GM12878 (cell line): ENCODE data around the gene FAM219A. TPM values are rescaled to one million over a fixed set of nuclear protein-coding genes. Genes with fewer than 3 reads are reported as not detected.
A peak's percentile ranks its signal among the peaks of the same experiment; 100 is the strongest.

Experiments used
- ATAC-seq: fragments of 200-7000 bp; cut with Tn5 transposase; 3 replicates; pipeline ENCODE4 v1.9.1; 2020; ENCODE audit warnings: mild to moderate bottlenecking, moderate library complexity
- BruUV-seq: library from RNA; stranded (reverse); fragments of 400-500 nt; replicated peaks from 2 replicates; lab custom pipeline; 2021; lab: Mats Ljungman, UMichigan
- CTCF ChIA-PET: fragments of 300-600 bp; sonication (Branson Sonifier 250); formaldehyde crosslinking; extraction: SDS; loops from one replicate; lab custom pipeline; 2021; ENCODE audit warnings: inconsistent platforms; lab: Yijun Ruan, JAX
- POLR2A ChIA-PET: fragments of 350-600 bp; formaldehyde crosslinking; extraction: SDS; loops from one replicate; lab custom pipeline; 2021; ENCODE audit warnings: inconsistent platforms; lab: Charles Lee
- RAD21 ChIA-PET: fragments of 300-600 bp; sonication (Branson Sonifier 250); formaldehyde crosslinking; loops from one replicate; lab custom pipeline; 2023; ENCODE audit warnings: antibody characterized with exemption; ENCODE audit not compliant: unreplicated experiment; lab: Charles Lee
- SMC1A ChIA-PET: fragments of 300-600 bp; sonication (Branson Sonifier 250); formaldehyde crosslinking; loops from one replicate; lab custom pipeline; 2023; ENCODE audit not compliant: unreplicated experiment, uncharacterized antibody; lab: Charles Lee
- DNase-seq: peaks from one replicate; pipeline ENCODE4 v3.0.0-alpha.2; 2011; ENCODE audit warnings: low read depth, low spot score
- FAIRE-seq: peaks from 3 replicates; lab custom pipeline; 2011; peaks lifted over from hg19 to GRCh38; lab: Jason Lieb, UNC
- H2AFZ ChIP-seq: 2 replicates; pipeline ENCODE4 v1.6.0; 2011; ENCODE audit warnings: low read depth, low read length, control low read depth; ENCODE audit not compliant: control insufficient read depth
- H3K27ac ChIP-seq: 2 replicates; pipeline ENCODE4 v1.5.1; 2011; ENCODE audit warnings: control low read depth; ENCODE audit not compliant: control insufficient read depth, insufficient read depth
- H3K27me3 ChIP-seq, 2 experiments: replicated peaks in 1 of 2; 2 replicates each; pipeline versions ENCODE4 v1.6.0 to v1.6.1; 2011; ENCODE audit warnings: low read length in 1 of 2; ENCODE audit not compliant: control insufficient read depth in 2 of 2, insufficient read depth in 2 of 2
- H3K36me3 ChIP-seq, 2 experiments: 2 replicates each; pipeline ENCODE4 v1.5.1; 2011; ENCODE audit warnings: low read length in 1 of 2; ENCODE audit not compliant: control insufficient read depth in 2 of 2, insufficient read depth in 2 of 2
- H3K4me1 ChIP-seq: 2 replicates; pipeline ENCODE4 v1.6.1; 2011; ENCODE audit warnings: mild to moderate bottlenecking, low read length, moderate library complexity, mixed read lengths; ENCODE audit not compliant: control insufficient read depth, insufficient read depth
- H3K4me2 ChIP-seq: 2 replicates; pipeline ENCODE4 v1.6.0; 2011; ENCODE audit warnings: control low read depth; ENCODE audit not compliant: control insufficient read depth, insufficient read depth
- H3K4me3 ChIP-seq: fragments of 200-600 bp; sonication (generic); 2 replicates; pipeline ENCODE4 v1.5.1; 2016
- H3K79me2 ChIP-seq: 2 replicates; pipeline ENCODE4 v1.6.0; 2011; ENCODE audit warnings: low read length; ENCODE audit not compliant: control insufficient read depth, insufficient read depth
- H3K9ac ChIP-seq: 2 replicates; pipeline ENCODE4 v1.8.0; 2011; ENCODE audit warnings: low read length, control low read depth, mixed read lengths; ENCODE audit not compliant: control insufficient read depth, insufficient read depth
- H3K9me3 ChIP-seq: replicated peaks from 3 replicates; pipeline ENCODE4 v1.5.1; 2011; ENCODE audit warnings: mild to moderate bottlenecking, low read length; ENCODE audit not compliant: control insufficient read depth, insufficient read depth
- H4K20me1 ChIP-seq: 2 replicates; pipeline ENCODE4 v1.6.0; 2011; ENCODE audit not compliant: control insufficient read depth, insufficient read depth
- BACH1 ChIP-seq: fragments of 450-650 bp; IDR thresholded peaks from 2 replicates; pipeline ENCODE4 v1.6.1; 2017; ENCODE audit warnings: mild to moderate bottlenecking, borderline replicate concordance
- BCL11A ChIP-seq: IDR thresholded peaks from 2 replicates; pipeline ENCODE4 v1.6.1; 2011; ENCODE audit warnings: low read depth, low read length
- BMI1 ChIP-seq: fragments of 450-650 bp; IDR thresholded peaks from 2 replicates; pipeline ENCODE4 v1.6.1; 2016; ENCODE audit warnings: mild to moderate bottlenecking, moderate library complexity, borderline replicate concordance
- CBX5 ChIP-seq: sonication (generic); IDR thresholded peaks from 2 replicates; pipeline ENCODE4 v1.6.1; 2016; ENCODE audit warnings: low read depth, moderate library complexity, mild to moderate bottlenecking, inconsistent platforms
- CREB1 ChIP-seq: IDR thresholded peaks from 2 replicates; pipeline ENCODE4 v1.6.1; 2012; ENCODE audit warnings: low read depth, mild to moderate bottlenecking, inconsistent platforms
- EGR1 ChIP-seq, 2 experiments: IDR thresholded peaks; 1 replicate in 1 of 2; 2 replicates in 1 of 2; pipeline ENCODE4 v1.6.1; 2011 to 2012; ENCODE audit warnings: low read depth in 2 of 2, low read length in 2 of 2, borderline replicate concordance in 1 of 2, mild to moderate bottlenecking in 1 of 2, moderate library complexity in 1 of 2
- FOXK2 ChIP-seq: fragments of 450-650 bp; IDR thresholded peaks from 2 replicates; pipeline ENCODE4 v1.6.1; 2017; ENCODE audit warnings: mild to moderate bottlenecking, moderate library complexity
- GABPA ChIP-seq: IDR thresholded peaks from 2 replicates; pipeline ENCODE4 v1.6.1; 2014; ENCODE audit warnings: antibody characterized with exemption, low read depth, mild to moderate bottlenecking, inconsistent platforms
- MEF2B ChIP-seq: fragments of 450-650 bp; IDR thresholded peaks from 2 replicates; pipeline ENCODE4 v1.6.1; 2018; ENCODE audit warnings: mild to moderate bottlenecking, moderate library complexity; ENCODE audit not compliant: partially characterized antibody, poor library complexity, severe bottlenecking
- NFYB ChIP-seq: IDR thresholded peaks from 2 replicates; pipeline ENCODE4 v1.6.1; 2011; ENCODE audit warnings: low read depth, mild to moderate bottlenecking, low read length, improper control_type of control experiment, moderate library complexity; ENCODE audit not compliant: insufficient read depth
- PAX8 ChIP-seq: fragments of 450-650 bp; IDR thresholded peaks from 2 replicates; pipeline ENCODE4 v1.6.1; 2017; ENCODE audit warnings: mild to moderate bottlenecking, moderate library complexity
- RB1 ChIP-seq: fragments of 450-650 bp; formaldehyde crosslinking; IDR thresholded peaks from 2 replicates; pipeline ENCODE4 v1.6.1; 2017; ENCODE audit warnings: mild to moderate bottlenecking, borderline replicate concordance
- SMC3 ChIP-seq: IDR thresholded peaks from 2 replicates; pipeline ENCODE4 v1.6.1; 2011; ENCODE audit warnings: low read length, improper control_type of control experiment, borderline replicate concordance
- SPI1 ChIP-seq: IDR thresholded peaks from 2 replicates; pipeline ENCODE4 v1.6.1; 2011; ENCODE audit warnings: low read depth, mild to moderate bottlenecking, low read length, moderate library complexity, borderline replicate concordance; ENCODE audit not compliant: insufficient read depth
- SREBF1 ChIP-seq: IDR thresholded peaks from 2 replicates; pipeline ENCODE4 v1.6.1; 2012; ENCODE audit warnings: mild to moderate bottlenecking, low read length
- TARDBP ChIP-seq: IDR thresholded peaks from 2 replicates; pipeline ENCODE4 v1.6.1; 2016; ENCODE audit warnings: borderline replicate concordance
- TCF12 ChIP-seq: IDR thresholded peaks from 2 replicates; pipeline ENCODE4 v1.6.1; 2011; ENCODE audit warnings: low read depth, mild to moderate bottlenecking, low read length
- ZSCAN29 ChIP-seq: fragments of 450-650 bp; IDR thresholded peaks from 2 replicates; pipeline ENCODE4 v1.6.1; 2017; ENCODE audit warnings: mild to moderate bottlenecking, moderate library complexity
- WGBS: methylation state at CpG from one replicate; pipeline ENCODE4 v1.1.6; 2016; ENCODE audit warnings: low lambda C conversion rate; ENCODE audit not compliant: insufficient replicate concordance, insufficient coverage; ENCODE audit errors: missing lambda C conversion rate; 5-methylcytosine and 5-hydroxymethylcytosine counted together
- in situ Hi-C: fragments of 300-500 bp; cut with MboI; formaldehyde crosslinking; loops from 9 replicates; pipeline ENCODE4 v1.14.3; 2018; ENCODE audit warnings: mixed read lengths
- intact Hi-C: fragments of 100-400 bp; cut with micrococcal nuclease; formaldehyde crosslinking; loops from one replicate; pipeline ENCODE4 v1.14.2; 2022; ENCODE audit not compliant: unreplicated experiment
- polyA plus RNA-seq, 11 experiments: library from polyadenylated mRNA; depleted of rRNA in 4 of 11; unstranded in 6 of 11; stranded (reverse) in 5 of 11; fragments of >200 nt; fragmentation: Nextera tagmentation in 4 of 11; fragmentation: Illumina TruSeq in 1 of 11; extraction: Ambion mirVana in 4 of 11; extraction: Trizol in 1 of 11; gene quantifications; 1 replicate in 1 of 11; 2 replicates in 10 of 11; pipeline versions ENCODE4 v1.2.1 to v1.2.3, GENCODE V29; 2011 to 2016; ENCODE audit warnings: inconsistent platforms in 2 of 11, missing spikeins in 2 of 11, low read depth in 1 of 11
- total RNA-seq, 4 experiments: library from RNA; depleted of rRNA in 3 of 4; stranded (reverse); fragments of >200 nt in 3 of 4; fragmentation: Illumina TruSeq in 1 of 4; extraction: Trizol in 1 of 4; gene quantifications; 2 replicates each; pipeline versions ENCODE4 v1.2.1 to v1.2.3, GENCODE V29; 2013 to 2021
- TF ChIP-seq, protein P1 (sequence below): fragments of 450-650 bp; IDR thresholded peaks from 2 replicates; pipeline ENCODE4 v1.6.1; 2017; ENCODE audit warnings: mild to moderate bottlenecking, moderate library complexity

FAM219A gene
- total and polyA plus RNA-seq, 10 of the 15 experiments (the other 5 are each of a cell fraction or from before 2014, with no cell fraction given), result 0.11 to 2.0 (median 0.71) TPM

DNA sequence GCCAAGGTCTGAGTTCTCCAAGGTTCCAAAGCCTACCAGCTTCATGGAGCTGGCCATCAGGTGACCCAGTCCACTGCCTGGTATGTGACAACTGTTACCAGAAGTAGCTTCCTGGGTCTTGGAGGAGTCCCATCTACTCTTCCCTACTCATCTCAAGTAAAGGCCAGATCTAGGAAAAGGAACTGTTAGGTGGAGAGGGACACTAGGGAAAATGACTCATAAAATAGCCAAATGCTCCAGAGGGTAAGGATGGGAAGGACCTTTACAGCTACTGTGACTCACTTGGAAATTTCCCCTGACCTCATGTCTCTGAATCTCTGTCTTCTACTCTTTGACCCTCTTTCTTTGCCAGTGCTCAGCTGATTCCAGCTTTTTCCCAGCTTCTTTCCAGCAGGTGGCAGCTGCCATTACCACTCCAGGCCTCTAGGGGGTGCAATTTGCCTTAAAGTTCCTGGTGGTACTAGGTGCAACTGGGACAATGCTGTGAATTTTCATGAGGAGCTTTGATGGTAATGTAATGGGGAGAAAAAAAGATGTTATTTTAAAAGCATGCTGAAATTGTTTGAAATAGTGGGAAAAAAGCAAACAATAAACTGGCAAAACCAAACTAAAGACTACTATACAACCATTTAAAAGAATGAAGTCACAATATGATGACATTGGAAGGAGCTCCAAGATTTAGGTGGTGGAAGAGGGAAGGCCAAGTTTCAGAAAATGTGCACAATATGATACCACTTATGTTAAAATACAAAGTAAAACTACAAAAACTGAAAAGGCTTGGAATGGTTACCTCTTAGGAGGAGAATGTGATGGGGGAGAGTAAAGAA, 54.6 kb downstream of the FAM219A start (continued):
- TF ChIP-seq BMI1, result no peak
- no peak for TF ChIP-seq TCF12
- TF ChIP-seq SMC3, result peak; percentile 56; the same call in 1 of the 2 replicates
- TF ChIP-seq EGR1 (IDR thresholded peaks at IDR 0.05; ENCODE audit: borderline replicate concordance in 1 of 2, low read depth in 2 of 2, low read length in 2 of 2), result no peak
- TF ChIP-seq FOXK2, result no peak
- TF ChIP-seq BCL11A, result no peak
- no peak for TF ChIP-seq TARDBP
- no peak for TF ChIP-seq BACH1
- no peak for TF ChIP-seq PAX8
- TF ChIP-seq NFYB, result no peak
- no peak for TF ChIP-seq GABPA
- TF ChIP-seq, all 136 proteins: peak for 4

DNA sequence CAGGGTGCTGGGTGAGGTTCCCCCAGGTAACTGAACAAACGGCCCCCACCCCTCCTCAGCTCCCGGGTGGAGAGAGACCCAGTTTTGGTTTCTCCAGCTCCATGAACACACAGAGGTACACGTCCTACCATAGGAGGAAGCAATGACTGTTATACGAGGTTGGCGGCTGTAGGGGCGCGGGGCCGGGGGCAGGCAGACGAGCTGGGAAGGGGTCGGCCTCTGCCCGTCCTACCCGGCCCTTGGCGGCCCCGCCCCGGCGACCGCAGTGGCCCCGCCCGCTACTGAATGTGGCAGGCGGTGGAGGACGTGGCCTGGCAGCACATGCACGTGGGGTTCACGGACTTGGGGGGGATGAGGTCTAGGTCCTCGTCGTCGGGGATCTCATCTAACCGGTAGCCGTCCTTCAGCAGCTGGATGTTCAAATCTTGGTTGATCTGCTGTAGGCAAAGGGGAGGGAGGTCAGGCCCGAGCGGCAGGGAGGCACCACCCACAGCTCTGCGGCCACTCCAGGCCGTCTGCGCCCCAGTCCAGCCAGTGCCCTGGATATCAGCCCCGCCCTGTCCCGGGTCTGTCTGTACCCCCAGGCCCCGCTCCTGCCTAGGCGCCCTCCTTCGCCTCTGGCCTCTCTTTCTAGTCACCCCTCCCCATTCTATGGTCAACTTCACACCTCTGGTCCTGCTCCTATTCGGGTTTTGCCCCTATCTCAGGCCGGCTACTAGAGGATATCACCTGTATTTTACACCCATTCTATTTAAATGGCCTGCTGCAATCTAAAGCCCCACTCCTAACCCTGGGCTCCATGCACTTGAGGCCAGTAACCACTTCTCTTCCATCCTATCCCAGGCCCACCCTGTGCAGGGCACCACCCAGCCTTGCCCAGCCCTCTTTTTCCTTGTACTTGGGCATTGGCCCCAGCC, 57.4 kb downstream of the FAM219A start:
- H3K4me3 ChIP-seq, result no peak overlapping the region
- CTCF ChIA-PET, result no interaction called here
- H3K4me2 ChIP-seq, result no peak overlapping the region
- H3K79me2 ChIP-seq, result no peaks in the 10 kb centered on the region
- no peak overlapping the region for H3K27ac ChIP-seq
- BruUV-seq, result no TSS peak
- H3K36me3 ChIP-seq, result no peaks in the 10 kb centered on the region
- H4K20me1 ChIP-seq, result no peaks in the 10 kb centered on the region; the same call in 1 of the 2 replicates
- DNase-seq (no peak), ATAC-seq (no peak), FAIRE-seq (no peak)
- no peaks in the 10 kb centered on the region for H3K4me1 ChIP-seq
- POLR2A ChIA-PET, result no interaction called here
- H3K9ac ChIP-seq, result no peak overlapping the region
- SMC1A ChIA-PET, result no interaction called here
- no peaks in the 10 kb centered on the region for H3K9me3 ChIP-seq
- RAD21 ChIA-PET, result no interaction called here
- H2AFZ ChIP-seq, result no peak overlapping the region
- H3K27me3 ChIP-seq, result peaks cover 0 to 2% of the 10 kb centered on the region in 2 experiments; a peak in 2 of 4 replicates
- intact Hi-C loops, result no loop called here
- WGBS, result 71% methylated on average over 40 of the region's 40 CpGs
- in situ Hi-C loops, result no loop called here
- no peak for TF ChIP-seq MEF2B
- TF ChIP-seq RB1, result no peak
- TF ChIP-seq CREB1, result no peak
- TF ChIP-seq SREBF1, result no peak
- TF ChIP-seq, protein P1, sequence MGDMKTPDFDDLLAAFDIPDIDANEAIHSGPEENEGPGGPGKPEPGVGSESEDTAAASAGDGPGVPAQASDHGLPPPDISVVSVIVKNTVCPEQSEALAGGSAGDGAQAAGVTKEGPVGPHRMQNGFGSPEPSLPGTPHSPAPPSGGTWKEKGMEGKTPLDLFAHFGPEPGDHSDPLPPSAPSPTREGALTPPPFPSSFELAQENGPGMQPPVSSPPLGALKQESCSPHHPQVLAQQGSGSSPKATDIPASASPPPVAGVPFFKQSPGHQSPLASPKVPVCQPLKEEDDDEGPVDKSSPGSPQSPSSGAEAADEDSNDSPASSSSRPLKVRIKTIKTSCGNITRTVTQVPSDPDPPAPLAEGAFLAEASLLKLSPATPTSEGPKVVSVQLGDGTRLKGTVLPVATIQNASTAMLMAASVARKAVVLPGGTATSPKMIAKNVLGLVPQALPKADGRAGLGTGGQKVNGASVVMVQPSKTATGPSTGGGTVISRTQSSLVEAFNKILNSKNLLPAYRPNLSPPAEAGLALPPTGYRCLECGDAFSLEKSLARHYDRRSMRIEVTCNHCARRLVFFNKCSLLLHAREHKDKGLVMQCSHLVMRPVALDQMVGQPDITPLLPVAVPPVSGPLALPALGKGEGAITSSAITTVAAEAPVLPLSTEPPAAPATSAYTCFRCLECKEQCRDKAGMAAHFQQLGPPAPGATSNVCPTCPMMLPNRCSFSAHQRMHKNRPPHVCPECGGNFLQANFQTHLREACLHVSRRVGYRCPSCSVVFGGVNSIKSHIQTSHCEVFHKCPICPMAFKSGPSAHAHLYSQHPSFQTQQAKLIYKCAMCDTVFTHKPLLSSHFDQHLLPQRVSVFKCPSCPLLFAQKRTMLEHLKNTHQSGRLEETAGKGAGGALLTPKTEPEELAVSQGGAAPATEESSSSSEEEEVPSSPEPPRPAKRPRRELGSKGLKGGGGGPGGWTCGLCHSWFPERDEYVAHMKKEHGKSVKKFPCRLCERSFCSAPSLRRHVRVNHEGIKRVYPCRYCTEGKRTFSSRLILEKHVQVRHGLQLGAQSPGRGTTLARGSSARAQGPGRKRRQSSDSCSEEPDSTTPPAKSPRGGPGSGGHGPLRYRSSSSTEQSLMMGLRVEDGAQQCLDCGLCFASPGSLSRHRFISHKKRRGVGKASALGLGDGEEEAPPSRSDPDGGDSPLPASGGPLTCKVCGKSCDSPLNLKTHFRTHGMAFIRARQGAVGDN, result no peak
- no peak for TF ChIP-seq ZSCAN29
- no peak for TF ChIP-seq CBX5
- TF ChIP-seq SPI1, result no peak
